Ectodermal cell (in vitro differentiated cells): Measurements from ENCODE around the gene PUS7L.

Experiments
- H3K27ac ChIP-seq: 2 replicates; pipeline ENCODE4 v1.7.0; 2013; ENCODE audit warnings: mild to moderate bottlenecking, low read depth, low read length; ENCODE audit not compliant: insufficient read depth, poor library complexity, severe bottlenecking
- H3K27me3 ChIP-seq: 2 replicates; pipeline ENCODE4 v1.7.0; 2013; ENCODE audit warnings: mild to moderate bottlenecking, low read length; ENCODE audit not compliant: insufficient read depth, control insufficient read depth, poor library complexity, severe bottlenecking
- H3K36me3 ChIP-seq: one replicate; pipeline ENCODE4 v1.7.0; 2013; ENCODE audit warnings: low read length; ENCODE audit not compliant: control insufficient read depth, insufficient read depth
- H3K4me1 ChIP-seq: one replicate; pipeline ENCODE4 v1.7.0; 2013; ENCODE audit warnings: low read length; ENCODE audit not compliant: control insufficient read depth, insufficient read depth
- H3K4me3 ChIP-seq: 2 replicates; pipeline ENCODE4 v1.7.0; 2013; ENCODE audit warnings: low read depth, low read length, control low read depth; ENCODE audit not compliant: insufficient read depth
- H3K9me3 ChIP-seq: 2 replicates; pipeline ENCODE4 v1.7.0; 2013; ENCODE audit warnings: mild to moderate bottlenecking, low read length, moderate library complexity; ENCODE audit not compliant: control insufficient read depth
- WGBS, 2 experiments: methylation state at CpG; one replicate each; pipeline ENCODE4 v1.1.7; 2013; ENCODE audit warnings: missing lambda C conversion rate in 2 of 2; 5-methylcytosine and 5-hydroxymethylcytosine counted together

The PUS7L gene

DNA sequence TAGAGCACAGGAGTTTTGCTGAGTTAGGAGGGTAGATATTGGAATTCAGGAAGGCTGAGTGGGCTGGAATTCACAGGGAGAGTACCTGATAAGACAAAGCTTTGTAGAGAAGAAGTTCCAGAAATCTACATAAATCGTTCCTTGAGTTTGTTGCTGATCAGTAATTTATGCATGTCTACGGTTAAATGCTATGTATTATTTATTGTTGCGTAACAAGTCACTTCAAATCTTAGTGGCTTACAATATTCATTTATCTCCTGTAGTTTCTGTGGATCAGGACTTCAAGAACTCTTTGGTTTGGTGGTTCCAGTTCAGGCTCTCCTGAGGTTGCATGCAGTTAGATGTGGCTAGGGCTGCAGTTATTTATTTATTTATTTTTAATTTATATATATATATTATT, 7.8 kb downstream of the PUS7L start:
- Histone ChIP-seq H3K4me1 (no peaks in the 10 kb centered on the region), H3K36me3 (no peaks in the 10 kb centered on the region), H3K27ac (no peak overlapping the region), H3K4me3 (no peak overlapping the region), H3K27me3 (no peaks in the 10 kb centered on the region), H3K9me3 (no peaks in the 10 kb centered on the region)
- WGBS, 2 experiments: 90 to 98% methylated on average over 3 of the region's 3 CpGs

DNA sequence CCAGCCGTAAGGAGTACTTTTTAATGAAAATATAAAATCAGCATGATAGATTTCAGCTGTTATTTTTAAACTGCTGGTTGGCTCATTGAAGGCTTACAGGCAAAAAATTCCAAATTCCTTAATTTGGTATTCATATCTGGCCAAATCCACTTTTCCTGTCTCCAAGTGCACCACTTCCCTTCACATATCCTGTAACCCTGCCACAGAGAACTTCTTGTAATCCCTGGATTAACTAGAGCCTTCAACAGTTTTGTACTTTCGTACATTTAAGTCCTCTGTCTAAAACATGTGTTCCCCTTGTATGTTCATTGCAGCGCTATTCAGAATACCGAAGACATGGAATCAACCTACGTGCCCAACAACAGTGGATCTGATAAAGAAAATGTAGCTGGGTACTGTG, 9.6 kb downstream of the PUS7L start:
- Histone ChIP-seq H3K4me1 (no peaks in the 10 kb centered on the region), H3K36me3 (no peaks in the 10 kb centered on the region), H3K9me3 (no peaks in the 10 kb centered on the region), H3K4me3 (no peak overlapping the region), H3K27me3 (no peaks in the 10 kb centered on the region), H3K27ac (no peak overlapping the region)
- WGBS, 2 experiments: 92 to 96% methylated on average over 5 of the region's 5 CpGs

DNA sequence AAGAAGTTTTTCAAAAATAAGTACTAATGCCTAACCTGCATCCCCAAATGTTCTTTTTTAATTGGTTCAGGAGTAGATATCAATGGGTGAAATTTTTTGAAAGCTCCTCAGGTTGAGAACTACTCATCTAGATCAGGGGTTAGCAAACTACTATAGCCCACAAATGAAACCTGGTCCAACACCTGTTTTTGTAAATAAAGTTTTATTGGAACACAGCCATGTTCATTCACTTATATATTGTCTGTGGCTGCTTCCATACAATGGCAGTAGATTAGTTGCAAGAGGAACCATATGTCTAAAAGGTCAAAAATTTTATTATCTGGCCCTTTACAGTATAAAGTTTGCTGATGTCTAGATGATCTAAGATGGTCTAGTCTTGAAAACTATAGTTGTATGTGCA, 13.8 kb downstream of the PUS7L start:
- no peaks in the 10 kb centered on the region for H3K4me1 ChIP-seq

DNA sequence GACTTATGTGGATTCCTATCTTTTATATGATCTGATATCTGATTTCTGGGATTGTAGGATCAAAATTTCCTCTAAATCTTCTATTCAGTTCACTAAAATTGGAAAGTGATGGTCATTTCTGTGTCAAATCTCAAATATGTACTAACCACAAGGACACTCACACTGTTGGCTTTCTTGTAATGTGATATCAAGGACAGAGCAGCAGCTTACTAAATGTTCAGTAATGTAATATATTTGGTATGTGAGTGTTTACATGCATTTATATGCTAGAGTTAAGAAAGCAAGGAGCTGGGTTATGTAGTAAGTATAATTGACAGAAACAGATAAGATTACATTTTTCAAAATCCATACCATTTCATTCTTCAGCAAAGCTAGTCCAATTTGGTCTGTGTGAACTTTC, 16.5 kb downstream of the PUS7L start:
- Histone ChIP-seq H3K27ac (no peak overlapping the region), H3K36me3 (no peaks in the 10 kb centered on the region), H3K4me3 (no peak overlapping the region), H3K4me1 (no peaks in the 10 kb centered on the region), H3K9me3 (no peaks in the 10 kb centered on the region), H3K27me3 (no peaks in the 10 kb centered on the region)

More for the DNA sequence above, 13.8 kb downstream of the PUS7L start:
- H3K27me3 ChIP-seq: no peaks in the 10 kb centered on the region
- no peak overlapping the region for H3K4me3 ChIP-seq
- no peaks in the 10 kb centered on the region for H3K36me3 ChIP-seq
- H3K27ac ChIP-seq: no peak overlapping the region
- H3K9me3 ChIP-seq: no peaks in the 10 kb centered on the region

DNA sequence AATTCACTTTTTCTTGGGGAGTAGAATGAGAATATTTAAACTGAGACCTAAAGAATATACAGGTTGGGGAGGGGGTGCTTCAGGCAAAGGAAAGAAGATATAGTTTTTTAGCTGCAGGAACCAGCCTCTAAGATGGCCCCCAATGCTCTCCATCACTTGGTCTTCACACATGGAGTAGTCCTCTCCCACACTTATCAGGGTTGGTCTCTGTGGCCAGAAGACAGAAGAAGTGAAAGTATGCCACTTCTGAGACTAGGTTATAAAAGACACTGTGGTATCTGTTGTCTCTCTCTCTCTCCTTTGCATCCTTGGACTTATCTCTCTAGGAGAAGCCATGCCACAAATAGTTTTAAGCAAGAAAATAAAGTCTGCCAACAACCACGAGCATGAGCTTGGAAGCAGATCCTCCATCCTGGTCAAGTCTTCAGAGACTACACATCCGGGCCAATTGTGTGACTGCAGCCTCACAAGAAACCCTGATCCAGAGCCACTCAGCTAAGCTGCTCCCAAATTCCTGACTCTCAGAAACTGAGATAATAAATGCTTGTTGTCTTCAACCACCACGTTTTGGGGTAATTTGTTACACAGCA, 18.0 kb downstream of the PUS7L start:
- 93 to 95% methylated on average over 2 of the region's 3 CpGs for WGBS, 2 experiments
- Histone ChIP-seq H3K4me1 (no peaks in the 10 kb centered on the region), H3K9me3 (no peaks in the 10 kb centered on the region), H3K27me3 (no peaks in the 10 kb centered on the region), H3K36me3 (no peaks in the 10 kb centered on the region), H3K27ac (no peak overlapping the region), H3K4me3 (no peak overlapping the region)

DNA sequence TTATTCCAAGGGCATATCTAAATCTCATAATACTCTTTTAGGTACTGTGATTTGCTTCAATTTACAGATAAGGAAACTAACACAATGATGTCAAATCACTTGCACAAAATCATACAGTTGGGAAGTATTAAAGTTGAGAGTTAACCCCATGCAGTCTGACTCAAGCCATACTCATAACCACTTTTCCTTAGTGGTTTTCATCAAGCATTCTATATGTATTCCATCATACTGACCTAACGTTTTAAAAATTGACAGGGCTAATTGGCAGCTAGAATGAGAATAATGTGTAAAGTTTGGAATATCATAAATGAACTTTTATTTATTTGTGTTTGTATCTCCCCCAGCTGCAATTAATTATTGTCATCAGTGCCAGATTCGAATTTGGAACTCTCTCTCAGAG, 20.9 kb downstream of the PUS7L start:
- Histone ChIP-seq H3K9me3 (no peaks in the 10 kb centered on the region), H3K27me3 (no peaks in the 10 kb centered on the region), H3K27ac (no peak overlapping the region), H3K4me1 (no peaks in the 10 kb centered on the region), H3K36me3 (no peaks in the 10 kb centered on the region), H3K4me3 (no peak overlapping the region)
- WGBS, 2 experiments: 81 to 88% methylated on average over 1 to 2 of the region's 2 CpGs

DNA sequence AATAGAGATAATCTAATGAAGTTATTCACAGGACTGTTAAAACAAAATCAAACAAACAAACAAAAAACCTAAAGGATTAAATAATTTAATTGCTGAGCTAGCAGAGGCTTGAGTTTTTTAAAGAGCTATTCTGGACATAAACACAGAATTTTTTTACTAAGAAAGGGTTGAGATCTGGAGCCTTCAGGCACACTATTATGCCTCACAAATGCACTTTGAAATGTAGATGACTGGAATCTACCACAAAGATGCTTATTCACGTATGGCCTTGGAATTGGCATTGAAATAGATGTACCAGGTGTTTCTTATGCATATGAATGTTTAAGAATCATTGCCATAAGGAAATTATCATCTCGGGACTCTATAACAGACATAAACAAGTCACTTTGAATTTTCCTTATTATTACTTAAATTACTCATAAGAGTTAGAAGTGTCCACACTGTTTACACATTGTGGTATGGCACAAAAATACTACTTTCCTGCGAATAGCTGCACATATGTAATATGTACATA, 21.6 kb downstream of the PUS7L start:
- Histone ChIP-seq H3K4me3 (no peak overlapping the region), H3K27me3 (no peaks in the 10 kb centered on the region), H3K9me3 (no peaks in the 10 kb centered on the region), H3K4me1 (no peaks in the 10 kb centered on the region), H3K36me3 (no peaks in the 10 kb centered on the region), H3K27ac (no peak overlapping the region)
- WGBS, 2 experiments: 81 to 86% methylated on average over 1 to 2 of the region's 3 CpGs

DNA sequence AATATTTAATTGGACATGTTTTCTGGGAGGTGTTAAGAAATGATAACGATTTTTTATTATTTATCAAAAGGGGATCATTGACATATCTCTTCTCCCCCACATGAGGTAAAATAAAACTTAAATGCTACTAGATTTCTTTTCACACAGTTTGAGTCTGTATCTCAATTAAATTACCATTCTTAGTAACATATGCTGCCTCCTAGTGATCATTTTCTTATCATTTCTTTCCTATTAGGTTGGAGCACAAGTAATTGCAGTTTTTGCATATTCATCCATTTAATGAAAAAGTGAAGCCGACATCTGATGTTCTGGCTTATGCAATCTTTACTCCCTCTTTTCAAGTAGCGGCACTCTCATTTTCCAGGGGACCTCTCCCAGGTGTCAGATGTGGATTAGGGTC, 24.9 kb downstream of the PUS7L start:
- H3K27ac ChIP-seq: no peak overlapping the region
- 93 to 98% methylated on average over 2 of the region's 3 CpGs for WGBS, 2 experiments
- H3K27me3 ChIP-seq: no peaks in the 10 kb centered on the region
- H3K4me1 ChIP-seq: no peaks in the 10 kb centered on the region
- H3K9me3 ChIP-seq: no peaks in the 10 kb centered on the region
- no peak overlapping the region for H3K4me3 ChIP-seq
- H3K36me3 ChIP-seq: no peaks in the 10 kb centered on the region

DNA sequence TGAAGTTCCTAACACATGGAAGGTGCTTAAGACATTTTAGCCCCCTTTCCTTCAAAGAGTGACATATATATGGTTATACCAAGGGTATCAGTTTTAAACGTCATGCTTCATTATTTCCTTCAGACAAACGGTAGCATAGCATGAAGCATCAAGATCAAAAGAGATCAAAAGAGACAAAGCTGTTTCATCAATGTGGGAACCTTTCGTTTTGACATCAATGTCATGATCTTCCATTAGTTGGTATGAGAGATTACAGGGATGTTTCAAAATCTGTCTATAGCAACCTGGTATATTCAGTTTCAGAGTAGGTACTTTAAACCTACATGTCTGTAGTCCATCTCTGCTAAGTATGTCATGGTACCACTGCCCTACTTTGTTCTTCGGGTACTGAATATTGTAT, 28.3 kb downstream of the PUS7L start:
- H3K27me3 ChIP-seq: no peaks in the 10 kb centered on the region
- H3K4me1 ChIP-seq: no peaks in the 10 kb centered on the region
- H3K36me3 ChIP-seq: no peaks in the 10 kb centered on the region
- no peak overlapping the region for H3K27ac ChIP-seq
- 92 to 94% methylated on average over 4 of the region's 4 CpGs for WGBS, 2 experiments
- no peak overlapping the region for H3K4me3 ChIP-seq
- no peaks in the 10 kb centered on the region for H3K9me3 ChIP-seq

DNA sequence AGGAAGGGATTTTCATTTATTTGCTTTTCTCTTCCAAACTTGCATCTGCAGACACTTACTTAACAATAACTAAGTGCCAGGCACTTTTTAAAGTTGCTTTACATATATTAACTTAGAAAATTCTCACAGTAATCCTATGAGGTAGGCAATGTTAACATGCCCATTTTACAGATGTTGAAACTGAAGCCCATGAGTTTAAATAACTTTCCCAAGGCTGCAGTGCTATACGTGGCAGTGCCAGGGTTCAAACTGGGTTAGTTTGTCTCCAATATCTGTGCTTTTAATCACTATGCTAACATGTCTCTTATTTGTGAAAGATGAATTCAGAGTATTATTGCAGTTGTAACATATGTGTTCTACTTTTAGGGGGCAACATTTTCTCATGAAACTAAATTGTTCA, 29.9 kb downstream of the PUS7L start:
- Histone ChIP-seq H3K9me3 (no peaks in the 10 kb centered on the region), H3K27ac (no peak overlapping the region), H3K27me3 (no peaks in the 10 kb centered on the region), H3K4me3 (no peak overlapping the region), H3K4me1 (no peaks in the 10 kb centered on the region), H3K36me3 (no peaks in the 10 kb centered on the region)
- WGBS, 2 experiments: 91 to 100% methylated on average over 1 of the region's 1 CpG

DNA sequence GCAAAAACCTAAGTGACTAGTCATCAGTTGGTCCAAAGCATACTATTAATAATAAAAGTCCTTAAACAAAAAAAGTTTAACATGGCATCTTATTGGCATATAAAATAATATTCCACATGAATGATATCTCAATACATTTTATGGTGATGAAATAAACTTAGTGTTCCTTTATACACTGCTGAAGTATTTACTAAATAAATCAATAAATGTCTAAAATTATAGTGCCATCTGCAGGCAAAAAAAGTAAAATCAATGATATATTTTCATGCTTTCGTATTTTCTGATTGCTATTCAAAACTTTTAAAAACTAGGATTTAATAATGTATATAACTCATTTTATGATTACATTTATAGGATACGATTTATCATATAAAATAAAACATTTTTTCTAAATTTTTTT, 30.5 kb downstream of the PUS7L start:
- Histone ChIP-seq H3K27me3 (no peaks in the 10 kb centered on the region), H3K4me3 (no peak overlapping the region), H3K27ac (no peak overlapping the region), H3K4me1 (peaks cover 4% of the 10 kb centered on the region), H3K36me3 (no peaks in the 10 kb centered on the region), H3K9me3 (no peaks in the 10 kb centered on the region)
- no CpG with 5 or more reads among the region's 2 CpGs for WGBS, 2 experiments
